NCI-H82 (cell line): ENCODE data around the gene FAM111A.
A peak's percentile ranks its signal among the peaks of the same experiment; 100 is the strongest.

ENCODE experiments used
- DNase-seq: peaks from one replicate; lab custom pipeline; 2025; lab: John Stamatoyannopoulos, UW

FAM111A gene

DNA sequence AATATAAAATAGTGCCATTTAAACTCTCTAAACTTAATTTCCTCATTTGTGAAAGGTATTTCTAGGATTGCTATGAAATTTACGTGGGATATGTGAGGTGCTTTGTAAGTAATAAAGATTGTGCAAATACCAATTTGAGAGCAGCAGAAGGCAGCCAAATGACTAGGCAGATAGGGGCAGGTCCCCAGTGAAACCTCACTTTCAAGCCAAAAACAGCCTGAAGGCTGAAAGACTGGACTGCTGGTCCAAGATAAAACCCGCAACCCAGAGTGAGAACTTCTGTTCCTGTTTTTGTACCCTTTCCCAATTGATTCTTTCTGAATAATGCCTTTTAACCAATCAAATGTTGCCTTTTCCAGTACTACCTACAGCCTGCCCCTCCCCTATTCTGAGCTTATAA lies 36.5 kb downstream of the FAM111A start:
- DNase-seq = no peak

- DNase-seq = no peak
Measured at GRCh38 chr11:59180168-59180776, 37.6 kb downstream of the FAM111A start.

- no peak for DNase-seq
Measured at GRCh38 chr11:59180907-59181306, 38.3 kb downstream of the FAM111A start.

DNA sequence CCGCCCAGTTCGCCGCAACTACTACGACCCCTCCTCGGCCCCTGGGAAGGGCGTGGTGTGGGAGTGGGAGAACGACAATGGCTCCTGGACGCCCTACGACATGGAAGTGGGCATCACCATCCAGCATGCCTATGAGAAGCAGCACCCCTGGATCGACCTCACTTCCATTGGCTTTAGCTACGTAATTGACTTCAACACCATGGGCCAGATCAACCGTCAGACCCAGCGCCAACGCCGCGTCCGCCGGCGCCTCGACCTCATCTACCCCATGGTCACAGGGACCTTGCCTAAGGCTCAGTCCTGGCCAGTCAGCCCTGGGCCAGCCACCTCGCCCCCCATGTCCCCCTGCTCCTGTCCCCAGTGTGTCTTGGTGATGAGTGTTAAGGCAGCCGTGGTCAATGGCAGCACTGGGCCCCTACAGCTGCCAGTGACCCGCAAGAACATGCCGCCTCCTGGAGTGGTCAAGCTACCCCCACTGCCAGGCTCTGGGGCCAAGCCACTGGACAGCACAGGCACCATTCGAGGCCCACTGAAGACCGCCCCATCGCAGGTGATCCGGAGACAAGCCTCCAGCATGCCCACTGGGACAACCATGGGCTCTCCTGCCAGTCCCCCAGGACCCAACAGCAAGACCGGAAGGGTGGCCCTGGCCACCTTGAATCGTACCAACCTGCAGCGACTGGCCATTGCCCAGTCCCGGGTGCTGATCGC lies 39.2 kb downstream of the FAM111A start:
- no peak for DNase-seq

DNA sequence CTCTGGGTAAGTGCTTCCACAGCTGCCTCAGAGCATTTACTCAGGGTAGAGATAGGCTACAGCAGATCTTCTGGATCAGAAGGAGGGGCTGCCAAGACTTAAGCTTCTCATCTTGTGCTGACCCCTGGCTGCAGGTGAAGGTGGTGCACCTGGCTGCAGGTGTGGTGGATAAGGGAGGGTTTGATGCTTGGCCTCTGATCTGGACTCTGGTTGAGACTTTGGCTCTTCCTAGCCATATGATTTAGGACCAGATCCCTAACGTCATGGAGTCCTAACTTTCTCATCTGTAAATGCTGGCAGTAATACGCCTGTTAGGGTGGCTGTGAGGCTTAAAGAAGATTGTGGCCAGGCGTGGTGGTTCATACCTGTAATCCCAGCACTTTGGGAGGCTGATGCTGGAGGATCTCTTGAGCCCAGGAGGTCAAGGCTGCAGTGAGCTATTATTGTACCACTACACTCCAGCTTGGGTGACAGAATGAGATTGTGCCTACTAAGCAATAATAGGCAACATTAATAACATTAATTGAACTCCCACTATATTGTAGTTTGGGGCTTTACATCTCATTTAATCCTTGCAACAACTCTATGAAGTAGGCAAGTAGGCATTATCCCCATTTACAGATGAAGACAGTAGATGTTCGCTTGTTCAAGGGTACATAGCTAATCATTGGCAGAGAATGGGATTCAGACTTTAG lies 39.9 kb downstream of the FAM111A start:
- peak; percentile 35 for DNase-seq

- DNase-seq = no peak
Measured at GRCh38 chr11:59183771-59184170, 41.1 kb downstream of the FAM111A start.

DNA sequence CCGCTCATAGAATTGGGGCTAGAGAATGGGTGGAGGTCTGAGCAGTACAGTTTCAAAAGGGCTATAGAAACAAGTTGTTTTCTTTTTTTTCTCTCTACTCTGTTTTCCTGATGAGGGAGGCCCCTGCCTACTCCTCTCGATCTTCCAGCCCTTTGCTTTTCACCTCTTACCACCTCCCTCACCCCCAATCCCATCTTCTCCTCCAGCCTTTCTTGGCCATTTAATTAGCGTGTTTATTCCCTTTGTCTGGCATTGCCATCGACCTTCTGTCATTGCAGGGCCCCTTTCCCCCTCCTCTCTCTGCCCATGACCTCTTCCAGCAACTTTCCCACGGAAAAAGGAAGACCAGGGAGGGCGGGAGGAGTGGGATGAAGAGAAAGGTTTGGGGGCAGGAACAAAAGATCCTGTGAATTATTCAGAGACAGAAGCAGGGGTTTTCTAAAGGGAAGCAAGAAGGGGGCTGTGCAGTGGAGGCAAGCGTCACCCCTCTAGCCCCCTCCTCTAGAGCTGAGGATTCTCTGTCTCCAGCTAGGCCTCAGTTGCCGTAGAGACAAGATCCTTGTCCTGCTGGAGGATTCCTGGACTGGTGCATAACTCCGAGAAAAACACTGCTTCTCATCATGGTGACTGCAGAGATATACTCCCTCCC lies 42.2 kb downstream of the FAM111A start:
- DNase-seq = no peak

DNA sequence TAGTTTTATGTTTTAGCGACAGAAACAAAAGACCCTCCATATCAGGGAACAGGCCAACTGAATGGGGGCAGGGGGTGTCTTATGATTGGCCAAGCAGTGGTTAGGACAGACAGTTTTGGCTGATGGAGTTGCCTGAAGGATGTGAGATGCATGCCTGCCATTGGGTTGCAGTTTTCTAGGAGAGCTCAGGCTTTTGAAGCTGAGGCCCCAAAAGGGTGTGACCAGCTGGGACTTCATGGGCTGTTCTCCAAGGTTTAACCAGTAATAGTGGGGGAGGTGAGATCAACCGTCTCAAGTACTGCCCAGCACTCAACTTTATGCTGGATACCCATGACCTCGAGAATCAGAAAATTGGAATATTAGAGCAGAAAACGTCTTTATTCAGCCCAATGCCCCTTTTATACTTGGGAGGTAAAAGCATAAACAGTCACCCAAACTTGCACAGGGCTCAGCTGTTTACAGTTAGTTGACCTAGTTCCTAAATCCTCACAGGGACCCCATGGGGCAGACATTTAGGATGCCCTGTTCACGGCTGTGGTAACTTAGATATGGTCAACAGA lies 42.8 kb downstream of the FAM111A start:
- no peak for DNase-seq

DNA sequence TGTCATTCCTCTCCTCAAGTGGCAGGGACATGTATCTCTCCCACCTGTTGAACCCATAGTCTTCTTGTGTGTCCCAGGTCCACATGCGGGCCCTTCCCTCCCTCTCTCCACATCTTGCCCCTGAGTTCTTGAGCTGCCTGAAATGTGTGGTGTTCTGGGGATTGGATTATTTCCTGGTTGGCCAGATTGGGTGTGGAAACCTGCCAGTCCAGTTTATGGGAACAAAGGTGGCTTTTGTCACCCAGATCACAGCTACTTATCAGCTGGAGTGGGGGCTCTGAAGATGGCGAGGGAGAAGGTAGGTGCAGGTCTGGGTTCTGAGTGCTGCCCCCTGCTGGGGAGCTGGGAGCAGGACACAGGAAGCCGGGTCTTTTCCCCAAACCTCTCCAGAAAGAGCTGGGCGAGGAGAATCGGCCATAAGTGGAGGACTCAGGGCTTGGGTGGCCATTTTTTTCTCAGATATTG lies 43.5 kb downstream of the FAM111A start:
- peak; percentile 48 for DNase-seq

- DNase-seq = no peak
Measured at GRCh38 chr11:59187035-59187434, 44.4 kb downstream of the FAM111A start.

DNA sequence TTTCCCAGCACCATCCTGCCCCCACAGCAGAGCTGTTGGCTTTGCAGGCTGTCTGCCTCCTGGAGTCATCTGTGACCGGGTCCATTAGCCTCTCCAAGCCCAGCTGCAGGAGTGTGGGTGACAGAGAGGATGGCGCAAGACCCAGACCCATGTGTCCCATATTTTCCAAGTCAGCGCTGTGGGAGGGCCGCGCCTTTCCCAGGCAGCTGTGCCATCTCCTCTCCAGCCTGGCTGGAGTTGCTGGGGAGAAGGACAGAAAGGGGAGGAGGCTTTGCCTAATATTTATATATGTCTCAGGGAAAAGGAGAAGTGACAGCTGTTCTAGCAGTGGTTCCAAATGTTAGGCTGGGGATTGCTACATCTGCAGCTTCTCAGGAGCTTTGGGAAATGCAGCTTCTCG lies 44.9 kb downstream of the FAM111A start:
- DNase-seq = no peak

DNA sequence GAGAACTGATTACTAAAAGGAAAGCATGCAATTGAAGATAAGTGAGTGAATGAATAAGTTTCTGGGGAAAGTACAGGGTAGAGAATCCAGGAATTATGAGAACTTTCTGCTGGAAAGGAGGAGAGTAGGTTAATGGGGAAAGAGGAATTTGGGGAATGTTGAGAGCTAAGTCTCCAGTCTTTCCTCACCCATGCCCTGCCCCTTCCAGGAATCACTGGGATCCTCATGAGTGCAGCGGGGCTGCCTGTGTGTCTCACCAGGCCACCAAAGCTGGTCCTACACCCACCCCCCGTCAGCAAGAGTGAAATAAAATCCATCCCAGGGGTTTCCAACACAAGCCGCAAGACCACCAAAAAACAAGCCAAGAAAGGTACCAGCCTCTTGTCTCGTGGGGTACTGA lies 46.3 kb downstream of the FAM111A start:
- DNase-seq = no peak

GRCh38 chr11:59189986-59190385 lies 47.3 kb downstream of the FAM111A start:
- peak; percentile 82 for DNase-seq

DNA sequence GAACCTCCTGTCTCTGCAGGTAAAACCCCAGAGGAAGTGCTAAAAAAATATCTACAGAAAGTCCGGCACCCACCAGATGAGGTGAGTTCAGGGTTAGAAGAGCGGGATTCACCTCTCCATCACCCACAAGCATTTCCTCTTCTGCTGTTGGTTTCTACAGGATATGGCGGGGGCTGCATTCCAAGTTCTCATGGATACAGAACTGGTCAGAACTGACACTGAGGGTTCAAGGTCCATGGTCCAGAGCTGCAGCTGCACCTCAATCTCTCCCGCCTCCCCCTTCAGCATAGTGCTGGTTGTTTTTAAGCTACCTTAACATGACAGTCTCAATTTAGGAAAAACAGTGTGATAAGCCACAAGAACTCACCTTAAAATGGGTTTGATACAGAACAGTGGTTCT lies 48.4 kb downstream of the FAM111A start:
- DNase-seq = no peak

- no peak for DNase-seq
Measured at GRCh38 chr11:59191890-59192289, 49.2 kb downstream of the FAM111A start.

DNA sequence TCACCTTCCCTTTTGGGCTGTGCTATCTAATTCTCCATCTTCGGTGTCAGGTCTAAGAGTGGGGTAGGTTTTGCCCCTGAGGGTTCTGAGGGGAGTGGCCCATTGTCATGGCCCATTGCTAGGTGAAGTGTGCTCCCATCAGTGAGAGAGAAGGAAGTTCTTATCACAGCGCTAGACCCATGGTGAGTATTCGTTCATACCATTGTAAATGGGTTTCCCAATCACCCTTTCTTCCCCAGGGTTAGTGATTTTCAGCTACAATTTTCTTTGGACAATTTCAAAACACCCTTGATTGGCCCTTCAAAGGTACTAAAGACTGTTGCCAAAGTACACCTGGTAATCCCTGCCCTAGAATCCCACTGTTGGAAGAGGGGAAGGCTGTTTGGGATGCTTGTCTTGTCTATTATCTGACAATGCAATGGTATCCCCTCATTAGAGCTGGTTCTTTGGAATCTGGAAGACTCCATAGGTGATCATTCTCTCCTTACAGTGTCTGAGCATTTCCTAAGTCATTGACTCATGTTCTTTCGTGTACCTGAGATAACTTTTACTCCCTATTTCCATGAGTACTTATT lies 49.9 kb downstream of the FAM111A start:
- DNase-seq = no peak

DNA sequence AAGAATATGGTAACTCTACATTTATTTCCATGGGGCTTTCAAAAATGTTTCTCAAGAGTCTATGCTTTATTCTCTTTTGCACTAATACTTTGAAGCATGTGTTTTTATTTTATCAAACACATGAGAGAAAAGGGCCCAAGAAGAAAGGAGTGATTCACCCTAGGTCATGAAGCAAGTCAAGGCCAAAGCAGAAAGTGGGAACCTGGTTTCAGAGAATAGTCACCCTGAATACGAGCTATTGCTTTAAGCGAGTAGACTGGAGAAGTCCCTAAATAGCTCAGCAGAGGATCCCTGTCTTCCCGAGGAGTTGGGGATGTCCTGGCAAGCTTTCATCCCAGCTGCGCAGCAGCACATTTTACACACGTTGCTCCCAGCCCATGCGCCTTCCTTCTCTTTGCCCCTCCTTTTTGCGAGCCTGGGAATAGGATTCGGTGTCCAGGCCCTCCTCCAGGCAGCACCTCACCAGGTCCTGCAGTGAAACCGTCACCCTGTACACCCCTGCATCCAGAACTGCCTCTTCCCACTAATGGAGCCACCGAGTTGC lies 51.0 kb downstream of the FAM111A start:
- no peak for DNase-seq

DNA sequence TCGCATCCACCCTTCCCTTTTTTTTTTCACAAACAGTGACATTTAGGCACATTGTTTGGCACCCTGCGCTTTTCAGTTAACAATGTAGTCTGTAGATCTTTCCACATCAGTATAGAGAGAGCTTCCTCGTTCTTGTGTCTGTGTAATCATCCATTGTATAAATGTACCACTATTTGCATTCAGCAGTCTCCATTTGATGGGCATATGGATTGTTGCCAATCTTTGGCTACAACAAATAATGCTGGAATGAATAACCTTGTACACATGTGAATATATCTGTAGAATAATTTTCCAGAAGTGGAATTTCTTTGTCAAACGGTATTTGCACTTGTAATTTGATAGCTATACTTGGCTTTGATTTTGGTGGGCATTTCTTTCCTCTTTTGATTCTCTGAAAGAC lies 52.9 kb downstream of the FAM111A start:
- DNase-seq = no peak

DNA sequence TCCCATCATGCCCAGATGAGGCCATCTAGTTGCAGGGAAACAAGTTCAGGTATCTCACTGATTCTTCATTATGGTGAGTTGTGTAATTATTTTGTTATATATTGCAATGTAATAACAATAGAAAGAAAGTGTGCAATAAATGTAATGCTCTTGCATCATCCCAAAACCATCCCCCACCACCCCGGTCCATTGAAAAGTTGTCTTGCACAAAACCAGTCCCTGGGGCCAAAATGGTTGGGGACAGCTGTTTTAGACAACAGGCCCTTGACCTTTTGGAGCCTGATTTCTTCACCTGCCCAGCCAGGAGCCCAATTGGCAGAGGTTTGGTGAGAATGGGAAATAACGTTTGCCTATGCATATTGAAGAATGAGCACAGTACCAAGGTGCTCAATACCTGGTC lies 54.1 kb downstream of the FAM111A start:
- DNase-seq = no peak

GRCh38 chr11:59197991-59198390 lies 55.3 kb downstream of the FAM111A start:
- DNase-seq = no peak

DNA sequence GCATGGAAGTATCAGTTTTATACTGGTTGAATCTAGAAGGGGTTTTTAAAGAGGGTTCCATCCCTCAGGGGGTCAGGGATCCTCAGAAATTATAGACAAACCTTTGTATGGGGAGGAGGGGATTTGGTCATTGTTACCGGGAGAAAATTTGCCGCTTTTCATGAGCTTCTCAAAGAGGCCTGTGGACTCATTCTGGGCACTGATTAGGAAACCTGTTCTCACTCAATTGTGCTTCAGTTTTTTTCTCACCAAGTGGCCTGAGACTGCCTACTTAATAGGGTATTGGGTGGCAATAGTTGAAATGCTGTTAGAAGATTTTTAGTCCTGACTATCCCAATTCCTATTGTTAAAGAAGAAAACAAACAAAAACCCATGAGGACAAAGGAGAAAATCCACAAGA lies 56.1 kb downstream of the FAM111A start:
- no peak for DNase-seq
